Stimulated activated CD8-positive, alpha-beta memory T cell treated with anti-CD3 and anti-CD28 coated beads, Interleukin-7, amount 100 ng/mL, for 1 hour (primary cell): Measurements from ENCODE around the gene ADD1.
"Not testable (repeated sequence)": the region's sequence is repeated elsewhere in the genome, so short reads cannot be mapped to it uniquely, and the experiment has no call there.

Experiments used
- DNase-seq, 2 donors: peaks; one replicate each; pipeline ENCODE4 v3.0.0-alpha.2; 2020; ENCODE audit warnings: low read depth in 2 of 2

The ADD1 gene

DNA sequence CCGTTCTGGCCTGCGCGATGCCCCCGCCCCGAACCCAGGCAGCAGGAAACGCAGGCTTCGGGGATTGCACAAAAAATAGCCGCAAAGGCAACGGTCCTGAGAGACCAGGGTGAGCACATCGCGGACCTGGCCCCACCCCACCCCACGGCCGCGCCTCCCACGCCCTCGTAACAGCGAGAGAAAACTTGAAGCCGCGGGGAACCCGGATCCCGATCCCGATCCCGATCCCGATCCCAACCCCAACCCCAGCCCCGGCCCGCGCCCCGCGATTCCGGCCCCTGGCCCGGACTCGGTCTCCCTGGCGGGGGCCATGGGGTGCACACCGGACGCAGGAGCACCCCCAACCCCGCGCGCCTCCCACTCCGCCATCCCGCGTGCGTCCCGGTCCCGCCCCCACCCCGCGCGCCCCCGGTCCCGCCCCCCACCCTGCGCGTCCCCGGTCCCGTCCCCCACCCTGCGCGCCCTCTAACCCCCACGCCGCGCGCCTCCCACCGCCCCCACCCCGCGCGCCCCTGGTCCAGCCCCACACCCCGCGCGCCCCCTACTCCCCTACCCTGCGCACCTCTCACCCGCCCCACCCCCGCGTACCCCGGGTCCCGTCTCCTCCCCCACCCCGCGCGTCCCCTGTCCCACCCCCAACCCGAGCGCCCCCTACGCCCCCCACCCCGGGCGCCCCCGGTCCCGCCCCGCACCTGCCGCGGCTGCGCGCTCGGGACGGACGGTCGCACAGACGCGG lies 90.6 kb downstream of the ADD1 start:
- no peak for DNase-seq

DNA sequence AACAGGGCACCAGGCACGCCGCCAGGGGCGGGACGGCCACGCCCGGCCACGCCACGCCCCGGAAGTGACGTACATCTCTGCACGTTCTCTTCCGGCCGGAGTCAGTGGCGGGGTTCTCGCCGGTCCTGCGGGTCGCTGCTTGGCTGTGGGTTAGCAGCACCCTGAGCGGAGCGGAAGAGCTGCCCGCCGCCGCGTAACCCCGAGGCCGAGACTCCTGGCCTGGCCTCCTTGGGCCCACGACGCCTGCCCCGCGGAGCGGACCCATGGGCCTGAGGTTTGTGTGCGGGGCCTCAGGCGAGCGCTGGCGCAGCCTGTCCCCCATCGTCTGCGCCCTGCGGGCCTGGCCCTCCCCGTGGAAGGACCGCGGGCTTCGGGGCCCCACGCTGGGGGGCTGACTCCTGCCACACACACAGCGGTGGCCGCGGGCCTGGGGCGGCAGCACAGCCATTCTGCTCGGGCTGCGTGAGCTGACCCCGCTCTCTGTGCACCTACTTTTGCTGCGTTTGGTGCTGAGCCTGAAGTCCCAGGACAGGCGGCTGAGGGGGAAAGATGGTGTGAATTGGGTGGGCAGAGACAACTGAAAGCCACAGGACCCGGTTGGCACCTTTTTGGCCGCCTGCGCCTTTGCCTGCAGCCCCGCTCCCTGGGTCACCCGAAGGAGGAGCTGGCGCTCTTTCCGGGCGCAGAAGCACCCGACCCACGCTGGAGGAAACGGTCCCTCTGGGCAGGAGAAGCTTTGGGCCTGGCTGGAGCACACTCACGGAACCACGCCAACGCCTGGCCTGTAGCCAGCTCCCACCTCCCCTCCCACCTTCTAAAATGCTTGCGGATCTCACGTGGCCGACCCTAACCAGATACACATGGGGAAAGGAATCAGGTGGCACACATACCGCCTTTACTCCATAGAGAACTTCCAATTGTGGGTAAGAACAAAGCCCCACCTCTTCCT lies 91.4 kb downstream of the ADD1 start:
- DNase-seq = peak; percentile 92 to 98

DNA sequence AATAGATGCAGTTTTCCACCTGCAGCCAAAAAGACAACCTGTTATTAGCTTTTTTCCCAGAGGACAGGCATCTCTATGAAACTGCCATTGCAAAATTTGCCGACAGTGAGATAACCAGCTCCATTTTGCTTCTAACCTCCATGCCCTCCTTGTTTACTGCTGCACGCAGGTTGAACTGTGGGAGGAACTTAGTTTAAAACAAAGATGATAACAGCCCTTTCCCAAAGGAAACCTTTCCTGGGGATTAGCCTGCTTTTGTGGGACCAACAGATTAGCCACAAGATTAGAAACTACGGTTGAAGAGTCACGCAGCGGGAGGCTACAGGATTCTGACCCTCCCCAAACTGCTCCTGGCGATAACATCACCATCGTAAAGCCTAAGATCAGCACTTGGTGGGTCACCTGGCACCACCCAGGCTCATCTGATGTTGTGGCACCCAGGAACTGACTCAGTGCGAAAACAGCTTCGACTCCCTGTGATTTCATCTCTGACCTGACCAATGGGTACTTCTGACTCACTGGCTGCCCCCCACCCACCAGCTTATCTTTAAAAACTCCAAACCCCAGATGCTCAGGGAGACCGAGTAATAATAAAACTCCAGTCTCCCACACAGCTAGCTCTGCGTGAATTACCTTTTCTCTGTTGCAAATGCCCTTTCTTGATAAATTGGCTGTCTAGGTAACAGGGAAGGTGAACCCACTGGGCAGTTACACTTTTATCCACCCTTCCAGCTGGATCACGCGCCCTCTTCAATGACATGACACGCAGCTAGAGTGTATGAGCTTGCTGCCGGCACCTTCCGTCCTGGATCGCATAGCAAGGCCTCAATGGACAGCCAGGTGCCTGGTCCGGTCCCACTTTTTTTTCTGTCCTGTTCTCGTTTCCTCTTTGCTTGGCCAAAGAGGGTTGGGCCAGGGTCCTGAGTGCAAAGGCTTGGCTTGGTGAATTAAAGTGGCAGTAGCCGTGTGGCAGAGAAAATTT lies 92.4 kb downstream of the ADD1 start:
- DNase-seq = no peak

DNA sequence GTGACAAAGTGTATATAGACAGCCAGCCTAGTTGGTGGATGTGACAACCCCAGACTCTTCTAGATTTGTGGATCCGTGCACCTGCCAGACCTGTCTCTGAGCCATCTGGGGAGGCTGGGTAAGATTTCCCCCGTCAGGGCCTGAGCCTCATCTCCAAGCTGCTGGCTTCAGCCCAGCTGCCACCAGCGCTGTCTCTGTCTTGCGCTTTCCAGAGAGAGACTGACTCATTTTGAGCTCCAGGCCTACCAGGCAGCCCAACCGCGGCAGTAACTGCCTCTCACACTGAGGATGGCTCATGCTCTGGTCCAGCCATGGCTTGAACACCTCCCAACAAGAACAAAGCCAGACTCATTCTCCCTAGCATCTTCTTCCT lies 93.1 kb downstream of the ADD1 start:
- DNase-seq = no peak

DNA sequence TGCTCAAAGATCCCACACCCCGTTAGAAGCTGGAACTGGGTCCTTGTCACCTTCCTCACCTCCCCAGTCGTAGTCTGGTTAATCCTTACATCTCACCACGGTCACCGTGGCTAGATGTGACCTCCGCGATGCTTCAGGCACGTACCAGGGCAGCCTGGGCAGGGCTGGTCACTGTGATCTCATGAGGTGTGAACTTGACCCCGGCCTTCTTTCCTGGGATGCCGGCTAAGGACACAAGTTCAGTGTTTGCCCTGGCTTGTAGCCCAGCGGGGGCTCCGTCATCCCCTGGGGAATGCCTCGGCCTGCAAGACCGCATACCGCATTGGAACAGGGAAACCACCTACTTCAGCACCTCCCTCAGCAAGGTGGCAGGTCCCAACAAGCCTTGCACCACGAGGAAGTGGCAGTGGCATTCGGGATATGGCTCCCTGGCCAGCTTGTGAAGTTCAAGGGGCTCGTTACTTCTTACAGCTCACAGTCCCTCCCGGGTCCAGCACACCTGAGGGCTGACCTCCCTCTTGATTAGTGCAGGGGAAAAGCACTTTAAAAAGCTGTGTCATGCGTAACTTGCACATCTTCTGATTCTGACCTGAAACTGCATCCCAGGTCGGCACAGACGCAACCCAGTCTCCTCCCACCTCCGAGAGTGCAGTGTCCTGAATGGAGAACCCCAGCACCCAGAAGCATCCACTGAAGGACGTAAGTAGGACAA lies 93.7 kb downstream of the ADD1 start:
- DNase-seq = no peak

DNA sequence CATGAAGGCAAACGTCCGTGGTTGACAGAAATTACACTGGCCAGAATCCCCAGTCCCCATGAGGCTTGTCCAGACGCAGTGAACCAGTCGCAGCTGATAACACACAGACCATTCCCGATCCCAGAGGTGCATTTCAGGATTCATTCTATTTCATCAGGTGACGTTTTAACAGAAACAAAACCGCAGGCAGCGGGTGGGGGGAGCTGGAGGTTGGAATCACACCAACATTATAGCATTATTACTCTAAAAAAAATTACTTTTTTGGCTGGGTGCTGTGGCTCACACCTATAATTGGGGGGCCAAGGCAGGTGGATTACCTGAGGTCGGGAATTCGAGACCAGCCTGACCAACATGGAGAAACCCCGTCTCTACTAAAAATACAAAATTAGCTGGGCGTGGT lies 94.3 kb downstream of the ADD1 start:
- no peak for DNase-seq

DNA sequence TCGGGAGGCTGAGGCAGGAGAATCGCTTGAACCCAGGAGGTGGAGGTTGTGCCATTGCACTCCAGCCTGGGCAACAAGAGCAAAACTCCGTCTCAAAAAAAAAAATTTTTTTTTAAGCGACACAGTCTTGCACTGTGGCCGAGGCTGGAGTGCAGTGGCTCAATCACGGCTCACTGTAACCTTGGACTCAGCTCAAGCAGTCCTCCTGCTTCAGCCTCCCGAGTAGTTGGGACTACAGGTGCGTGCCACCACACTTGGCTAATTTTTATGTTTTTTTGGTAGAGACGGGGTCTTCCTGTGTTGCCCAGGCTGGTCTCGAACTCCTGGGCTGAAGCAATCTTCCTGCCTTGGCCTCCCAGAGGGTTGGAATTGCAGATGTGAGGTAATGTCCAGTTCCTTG lies 94.8 kb downstream of the ADD1 start:
- DNase-seq = not testable (repeated sequence)

DNA sequence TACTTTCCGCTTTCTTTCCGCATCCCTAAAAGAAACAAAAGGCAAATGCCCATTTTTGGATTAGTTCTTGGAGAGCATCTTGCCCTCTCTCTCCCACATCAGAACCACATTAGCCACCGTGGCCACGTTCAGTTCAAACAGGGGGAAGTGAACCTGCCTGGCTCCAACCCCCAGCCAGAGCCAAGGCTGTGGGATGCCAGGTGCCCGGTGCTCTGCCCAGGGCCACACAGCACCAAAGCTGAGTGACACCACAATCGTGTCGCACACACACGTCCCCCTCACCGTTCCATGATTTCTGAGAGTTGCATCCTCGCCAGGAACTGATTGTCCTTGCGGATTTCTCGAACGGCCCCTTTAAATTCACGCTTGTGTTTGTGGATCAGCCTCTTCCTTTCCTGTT lies 95.3 kb downstream of the ADD1 start:
- DNase-seq = no peak

DNA sequence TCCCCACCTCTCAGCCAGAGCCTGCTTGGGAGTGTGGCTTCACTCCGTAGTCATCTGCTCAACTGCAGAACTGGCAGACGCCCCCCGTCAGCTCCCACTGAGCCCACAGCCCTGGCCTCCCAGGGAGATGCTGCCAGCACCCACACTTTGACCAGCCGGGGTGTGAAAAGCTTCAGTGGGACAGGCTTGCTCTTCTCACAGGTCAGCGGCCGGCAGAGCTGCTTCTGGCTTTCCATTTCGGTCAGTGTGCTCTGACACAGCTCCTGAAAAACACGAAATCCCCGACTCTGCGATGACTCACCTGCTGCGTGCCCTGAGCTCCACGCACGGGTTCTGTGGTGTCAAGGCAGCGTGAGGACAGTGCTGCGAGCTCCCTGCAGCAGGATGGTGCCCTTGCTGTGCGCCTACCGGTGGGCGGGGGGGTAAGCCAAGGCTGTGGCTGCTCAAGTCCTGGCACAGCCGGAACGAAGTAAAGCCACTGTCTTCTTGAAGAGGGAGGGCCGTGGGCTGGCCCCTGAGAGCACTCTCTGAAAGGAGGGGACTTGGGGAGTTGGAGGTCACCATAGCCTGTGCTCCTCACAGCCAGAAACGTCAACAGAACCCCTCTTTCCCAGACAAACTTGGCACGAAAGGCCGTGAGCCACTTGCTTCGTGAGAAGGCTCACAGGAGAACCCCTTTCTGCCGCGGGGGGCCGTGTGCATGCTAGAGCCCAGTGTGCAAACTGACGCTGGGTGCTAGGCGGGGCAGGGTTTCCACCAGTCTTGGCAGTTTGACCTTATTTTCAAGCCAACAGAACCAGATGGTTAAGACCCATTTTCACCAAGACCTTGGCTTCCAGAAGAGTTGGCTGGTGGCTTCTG lies 96.0 kb downstream of the ADD1 start:
- DNase-seq = no peak

DNA sequence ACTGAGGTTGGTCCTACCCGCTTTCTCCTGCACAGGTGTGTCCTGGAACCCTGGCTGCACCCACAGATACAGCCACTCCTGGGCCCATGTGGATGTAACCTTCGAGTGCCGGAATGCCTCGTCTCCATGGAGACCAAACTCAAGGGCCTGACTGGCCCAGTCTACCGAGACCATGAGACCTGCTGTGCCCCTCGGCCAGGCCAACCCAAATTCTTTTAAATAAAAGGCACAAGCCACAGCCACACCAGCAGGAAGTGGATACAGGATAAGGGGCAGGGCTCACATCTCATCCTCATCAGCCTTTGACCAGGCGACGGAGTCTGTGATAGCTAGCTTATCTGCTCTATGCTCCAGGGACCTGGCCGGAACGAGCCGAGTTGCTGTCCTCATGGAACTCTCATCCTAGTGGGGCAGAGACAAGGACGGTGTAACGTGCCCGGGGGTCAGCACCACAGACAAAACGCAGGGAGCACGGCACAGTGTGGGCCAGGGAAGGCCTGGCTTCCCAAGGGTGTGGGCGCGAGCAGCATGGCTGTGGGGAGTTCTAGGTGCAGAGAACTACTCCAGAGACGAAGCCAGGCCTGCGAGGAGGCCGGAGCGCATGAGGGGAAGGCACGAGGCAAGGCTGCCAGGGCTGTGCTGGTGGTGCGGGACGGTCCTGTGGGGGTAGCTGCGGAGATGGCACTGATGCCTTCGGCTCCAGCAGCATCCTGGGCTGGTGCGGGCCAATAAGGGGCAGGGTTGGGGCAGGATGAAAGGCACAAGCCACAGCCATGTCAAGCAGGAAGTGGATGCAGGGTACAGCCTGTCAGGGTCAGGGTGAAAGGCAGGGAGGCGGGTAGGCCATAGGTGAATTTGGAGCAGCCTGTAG lies 96.9 kb downstream of the ADD1 start:
- DNase-seq = no peak

DNA sequence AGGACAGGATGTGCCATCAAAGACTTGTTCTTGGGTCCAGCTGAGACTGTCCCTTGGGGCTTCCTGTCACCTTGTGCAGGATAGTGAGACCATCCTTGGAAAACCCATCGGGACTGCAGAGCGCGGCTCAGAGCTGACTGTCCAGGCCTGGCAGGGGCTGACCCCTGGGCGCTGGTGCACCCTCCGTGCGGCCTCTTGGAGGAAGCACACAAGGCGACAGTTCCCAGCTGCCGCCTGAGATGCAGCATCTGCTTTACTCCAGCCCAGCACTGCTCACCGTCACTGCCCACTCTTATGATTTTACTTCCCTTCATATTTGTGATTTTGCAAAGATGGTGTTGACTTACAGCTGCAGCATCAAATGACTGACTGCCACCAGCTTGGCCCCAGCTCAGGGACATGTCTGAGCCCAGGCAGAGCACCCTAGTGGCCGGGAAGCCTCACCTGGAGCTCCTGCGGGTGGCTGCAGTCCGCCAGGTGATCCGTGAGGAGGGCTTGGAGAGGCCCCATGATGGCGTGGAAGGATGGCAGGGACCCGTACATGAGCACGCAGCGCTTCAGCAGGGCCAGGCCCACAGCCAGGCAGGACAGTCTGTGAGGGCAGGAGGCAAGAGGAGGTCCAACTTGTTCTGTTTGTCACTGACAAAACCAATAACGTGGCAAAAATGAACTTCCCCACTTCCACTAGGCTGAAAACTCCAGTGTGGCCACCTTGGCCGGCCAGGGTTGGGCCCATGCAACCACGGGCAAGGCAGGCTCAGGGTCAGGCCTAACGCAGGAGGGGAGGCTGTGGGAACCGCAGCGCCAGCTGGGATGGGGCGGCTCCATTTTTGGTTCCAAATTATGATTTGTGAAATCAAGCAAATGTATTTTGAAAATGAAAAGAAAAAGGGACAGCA lies 97.7 kb downstream of the ADD1 start:
- DNase-seq = no peak

DNA sequence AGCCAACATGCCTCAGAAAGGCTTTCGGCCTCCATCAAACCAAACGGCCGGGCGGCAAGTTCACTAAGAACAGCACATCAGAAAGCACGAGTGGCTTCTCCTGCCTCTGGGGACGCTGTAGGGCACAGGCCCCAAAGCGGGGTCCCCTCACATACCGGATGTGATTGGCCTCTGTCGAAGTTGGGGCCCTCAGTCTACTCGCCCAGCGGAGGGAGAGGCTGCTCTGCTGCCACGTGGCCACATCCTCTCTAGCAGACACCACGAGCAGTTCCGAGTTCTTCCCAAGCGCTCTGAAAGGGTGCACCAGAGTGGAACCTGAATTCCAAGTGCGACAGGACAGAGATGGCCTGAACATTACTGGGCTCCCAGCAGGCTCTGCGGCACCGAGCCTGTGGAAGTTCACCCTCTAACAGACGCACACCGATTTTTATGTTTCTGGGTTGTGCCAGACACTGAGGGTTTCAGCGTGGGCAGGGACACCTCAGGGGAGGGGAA lies 98.4 kb downstream of the ADD1 start:
- DNase-seq = no peak

DNA sequence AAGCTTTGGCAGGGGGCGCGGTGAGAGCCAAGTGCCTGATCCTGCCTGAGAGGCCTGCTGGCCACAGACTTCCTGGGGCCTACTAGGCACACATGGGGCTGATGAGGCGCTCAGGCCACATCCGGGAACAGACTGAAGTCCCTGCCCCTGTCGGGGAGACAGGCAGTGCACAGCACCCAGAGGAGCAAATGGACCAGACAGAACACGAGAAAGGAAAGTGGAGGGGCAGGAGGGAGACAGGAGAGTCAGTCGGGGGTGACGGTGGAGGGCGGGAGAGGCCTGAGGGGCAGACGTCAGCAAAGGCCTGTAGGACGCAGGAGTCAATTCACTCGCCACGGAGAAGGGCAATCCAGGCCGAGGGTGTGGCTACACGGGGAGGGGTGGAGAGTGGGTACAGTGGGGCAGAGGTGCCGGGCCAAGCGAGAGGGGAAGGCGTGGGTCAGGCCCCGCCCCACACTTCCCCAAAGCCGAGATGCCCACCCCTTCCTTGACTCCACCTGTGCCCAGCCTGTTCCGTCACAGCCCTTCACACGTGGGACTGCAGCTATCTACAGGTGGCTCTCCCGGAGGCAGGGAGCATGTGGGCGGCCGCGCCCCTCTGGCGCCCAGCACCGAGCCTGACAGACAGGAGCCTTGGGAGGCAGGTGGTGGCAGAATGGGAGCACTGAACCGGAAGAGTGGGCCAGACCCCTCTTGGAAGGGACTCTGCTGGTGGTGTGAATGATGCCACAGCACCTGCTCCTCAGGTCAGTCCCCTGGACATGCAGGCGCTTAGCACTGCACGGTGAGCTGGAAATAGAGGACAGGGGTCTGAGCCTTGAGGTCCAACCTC lies 99.1 kb downstream of the ADD1 start:
- no peak for DNase-seq

DNA sequence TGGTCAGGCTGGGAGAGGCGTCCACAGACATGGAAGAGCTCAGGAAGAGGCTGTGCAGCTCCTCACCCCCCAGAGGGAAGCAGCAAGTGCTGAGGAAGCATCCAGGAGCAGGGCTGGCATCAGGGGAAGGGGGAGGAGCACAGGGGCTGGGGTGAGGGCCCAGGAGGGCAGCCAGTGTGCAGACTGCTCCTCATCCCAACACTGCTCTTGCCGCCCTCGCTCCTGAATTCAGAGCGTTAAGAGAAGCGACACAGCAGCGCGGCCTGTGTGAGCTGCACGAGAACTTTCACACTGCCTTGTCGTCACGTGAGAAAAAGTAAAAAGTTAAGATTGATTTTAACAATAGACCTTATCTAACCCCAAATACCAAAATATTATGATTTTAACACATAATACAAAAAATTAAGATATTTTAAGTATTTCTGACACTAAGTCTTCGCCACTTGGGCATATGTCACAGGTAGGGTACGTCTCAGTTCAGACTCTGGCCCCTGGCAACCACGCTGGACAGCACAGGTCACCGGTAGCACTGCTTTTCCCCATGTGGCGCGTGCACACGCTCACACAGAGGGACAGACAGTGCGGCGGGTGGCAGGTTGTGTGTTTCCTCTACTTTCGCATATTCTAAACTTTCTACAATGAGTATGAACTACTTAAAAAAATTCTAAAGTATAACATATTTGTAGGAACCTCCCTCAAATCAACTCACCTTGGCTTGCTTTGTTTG lies 99.9 kb downstream of the ADD1 start:
- no peak for DNase-seq

DNA sequence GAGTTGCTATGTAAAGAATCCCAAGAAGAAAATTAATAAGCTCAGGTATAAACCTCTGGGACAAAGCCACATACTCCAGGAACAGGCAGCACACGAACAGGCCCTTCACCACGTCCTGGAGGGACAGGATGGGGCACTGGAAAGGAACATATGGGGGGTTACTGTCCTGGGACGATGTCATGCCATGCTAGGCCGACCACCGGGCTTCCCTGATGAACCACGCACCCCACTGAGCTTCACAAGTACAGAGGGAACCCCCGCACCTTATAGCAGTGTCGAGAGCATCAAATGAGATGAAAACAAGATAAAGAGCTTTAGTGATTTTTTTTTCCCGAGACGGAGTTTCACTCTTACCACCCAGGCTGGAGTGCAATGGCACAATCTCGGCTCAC lies 100.4 kb downstream of the ADD1 start:
- no peak for DNase-seq
